IMR-90 (cell line): ENCODE data around the gene FXYD3. TPM values are rescaled to one million over a fixed set of nuclear protein-coding genes. Genes with fewer than 3 reads are reported as not detected.

Experiments
- ATAC-seq: fragments of 200-7000 bp; cut with Tn5 transposase; 2 replicates; pipeline ENCODE4 v1.9.1; 2020; ENCODE audit warnings: low read depth, mild to moderate bottlenecking, moderate library complexity
- BruUV-seq: library from RNA; stranded (reverse); fragments of 400-500 nt; replicated peaks from 2 replicates; lab custom pipeline; 2021; lab: Mats Ljungman, UMichigan
- CTCF ChIA-PET: fragments of 300-600 bp; formaldehyde crosslinking; extraction: SDS; loops from one replicate; lab custom pipeline; 2021; ENCODE audit warnings: antibody characterized with exemption; lab: Yijun Ruan, JAX
- POLR2A ChIA-PET: fragments of 300-600 bp; sonication (Branson Sonifier 250); formaldehyde crosslinking; loops from one replicate; lab custom pipeline; 2022; ENCODE audit warnings: antibody characterized with exemption; ENCODE audit not compliant: unreplicated experiment; lab: Charles Lee
- DNase-seq: peaks from one replicate; pipeline ENCODE4 v3.0.0; 2013
- H2AFZ ChIP-seq: replicated peaks from 2 replicates; pipeline ENCODE3; 2013; ENCODE audit warnings: low read length, mild to moderate bottlenecking; ENCODE audit not compliant: poor library complexity
- H2AK5ac ChIP-seq: 2 replicates; pipeline ENCODE4 v1.6.1; 2013; ENCODE audit warnings: low read depth, low read length, inconsistent platforms
- H2AK9ac ChIP-seq: replicated peaks from 2 replicates; pipeline ENCODE3; 2013; ENCODE audit warnings: mild to moderate bottlenecking, low read depth, low read length, moderate library complexity; ENCODE audit not compliant: poor library complexity
- H2BK120ac ChIP-seq: 2 replicates; pipeline ENCODE4 v1.6.1; 2013; ENCODE audit warnings: low read depth, low read length, inconsistent platforms
- H2BK15ac ChIP-seq: 3 replicates; pipeline ENCODE4 v1.6.1; 2013; ENCODE audit warnings: low read depth, low read length, inconsistent platforms
- H2BK20ac ChIP-seq: 2 replicates; pipeline ENCODE4 v1.6.1; 2013; ENCODE audit warnings: low read depth, mild to moderate bottlenecking, inconsistent platforms, low read length, moderate library complexity
- H2BK5ac ChIP-seq: 2 replicates; pipeline ENCODE4 v1.6.1; 2013; ENCODE audit warnings: mild to moderate bottlenecking, low read depth, low read length, inconsistent platforms; ENCODE audit not compliant: poor library complexity, severe bottlenecking
- H3K14ac ChIP-seq: replicated peaks from 2 replicates; pipeline ENCODE4 v1.6.1; 2013; ENCODE audit warnings: low read depth, low read length, inconsistent platforms
- H3K18ac ChIP-seq: 2 replicates; pipeline ENCODE4 v1.6.1; 2013; ENCODE audit warnings: low read depth, low read length, control low read depth
- H3K23ac ChIP-seq: 2 replicates; pipeline ENCODE4 v1.6.1; 2013; ENCODE audit warnings: low read depth, low read length, inconsistent platforms
- H3K27ac ChIP-seq: 2 replicates; pipeline ENCODE4 v1.5.1; 2013; ENCODE audit warnings: mild to moderate bottlenecking, control low read depth, low read length; ENCODE audit not compliant: insufficient read depth
- H3K27me3 ChIP-seq: 2 replicates; pipeline ENCODE4 v1.6.1; 2013; ENCODE audit warnings: low read length; ENCODE audit not compliant: control insufficient read depth, insufficient read depth
- H3K36me3 ChIP-seq: 2 replicates; pipeline ENCODE4 v1.6.1; 2013; ENCODE audit warnings: low read length, mixed read lengths; ENCODE audit not compliant: control insufficient read depth, insufficient read depth
- H3K4ac ChIP-seq: 2 replicates; pipeline ENCODE4 v1.6.1; 2013; ENCODE audit warnings: low read depth, low read length, inconsistent platforms
- H3K4me1 ChIP-seq: 2 replicates; pipeline ENCODE4 v1.6.1; 2013; ENCODE audit warnings: low read length, mixed read lengths; ENCODE audit not compliant: control insufficient read depth, insufficient read depth
- H3K4me2 ChIP-seq: 2 replicates; pipeline ENCODE4 v1.6.1; 2013; ENCODE audit warnings: low read depth, mild to moderate bottlenecking, control low read depth, low read length, moderate library complexity
- H3K4me3 ChIP-seq: 2 replicates; pipeline ENCODE4 v1.5.1; 2013; ENCODE audit warnings: low read depth, mild to moderate bottlenecking, control low read depth, low read length, moderate library complexity; ENCODE audit not compliant: insufficient read depth
- H3K56ac ChIP-seq: 2 replicates; pipeline ENCODE4 v1.6.1; 2013; ENCODE audit warnings: low read length, inconsistent platforms; ENCODE audit not compliant: insufficient read depth; ENCODE audit errors: extremely low read depth
- H3K79me1 ChIP-seq, 2 experiments: 2 replicates each; pipeline ENCODE4 v1.6.1; 2013; ENCODE audit warnings: low read length in 2 of 2, inconsistent platforms in 1 of 2, low read depth in 1 of 2
- H3K9ac ChIP-seq: 2 replicates; pipeline ENCODE4 v1.6.1; 2013; ENCODE audit warnings: low read depth, low read length, control low read depth
- H3K9me1 ChIP-seq: 2 replicates; pipeline ENCODE4 v1.6.1; 2013; ENCODE audit warnings: low read length, inconsistent platforms; ENCODE audit not compliant: insufficient read depth
- H3K9me3 ChIP-seq: 2 replicates; pipeline ENCODE4 v1.6.1; 2013; ENCODE audit warnings: low read length; ENCODE audit not compliant: control insufficient read depth, insufficient read depth
- H4K20me1 ChIP-seq: 2 replicates; pipeline ENCODE4 v1.6.1; 2013; ENCODE audit warnings: low read length, inconsistent platforms; ENCODE audit not compliant: insufficient read depth
- H4K5ac ChIP-seq: 2 replicates; pipeline ENCODE4 v1.6.1; 2013; ENCODE audit warnings: mild to moderate bottlenecking, low read depth, low read length, control low read depth
- H4K8ac ChIP-seq, 2 experiments: 2 replicates each; pipeline ENCODE4 v1.6.1; 2013; ENCODE audit warnings: low read depth in 2 of 2, low read length in 2 of 2, control low read depth in 1 of 2, inconsistent platforms in 1 of 2
- H4K91ac ChIP-seq: 2 replicates; pipeline ENCODE4 v1.6.1; 2013; ENCODE audit warnings: low read depth, low read length, inconsistent platforms; ENCODE audit not compliant: insufficient read depth
- BHLHE40 ChIP-seq: fragments of 150-350 bp; IDR thresholded peaks from 2 replicates; pipeline ENCODE4 v1.6.1; 2016; ENCODE audit warnings: mild to moderate bottlenecking, low read depth, low read length
- CEBPB ChIP-seq: IDR thresholded peaks from 2 replicates; pipeline ENCODE4 v1.6.1; 2012; ENCODE audit warnings: low read depth, low read length, improper control_type of control experiment
- CHD1 ChIP-seq: IDR thresholded peaks from 2 replicates; pipeline ENCODE4 v1.6.1; 2012; ENCODE audit warnings: low read depth, low read length, improper control_type of control experiment
- ELK1 ChIP-seq: fragments of 150-350 bp; IDR thresholded peaks from 2 replicates; pipeline ENCODE4 v1.6.1; 2016; ENCODE audit warnings: low read depth, mild to moderate bottlenecking, low read length, moderate library complexity, borderline replicate concordance
- FOS ChIP-seq: fragments of 150-350 bp; IDR thresholded peaks from 2 replicates; pipeline ENCODE4 v1.6.1; 2016; ENCODE audit warnings: low read depth, low read length
- MAFK ChIP-seq: IDR thresholded peaks from 2 replicates; pipeline ENCODE4 v1.6.1; 2012; ENCODE audit warnings: low read depth, low read length, improper control_type of control experiment
- MAZ ChIP-seq: IDR thresholded peaks from 2 replicates; pipeline ENCODE4 v1.6.1; 2012; ENCODE audit warnings: low read depth, mild to moderate bottlenecking, low read length, improper control_type of control experiment, moderate library complexity, borderline replicate concordance
- MXI1 ChIP-seq: IDR thresholded peaks from 2 replicates; pipeline ENCODE4 v1.6.1; 2012; ENCODE audit warnings: low read depth, mild to moderate bottlenecking, low read length, moderate library complexity, borderline replicate concordance
- NFE2L2 ChIP-seq: fragments of 150-350 bp; IDR thresholded peaks from 2 replicates; pipeline ENCODE4 v1.6.1; 2016; ENCODE audit warnings: low read depth, mild to moderate bottlenecking, low read length
- POLR2A ChIP-seq: IDR thresholded peaks from 2 replicates; pipeline ENCODE4 v1.6.1; 2012; ENCODE audit warnings: mild to moderate bottlenecking, low read depth, low read length
- RAD21 ChIP-seq: IDR thresholded peaks from 2 replicates; pipeline ENCODE4 v1.6.1; 2012; ENCODE audit warnings: low read length, improper control_type of control experiment
- RCOR1 ChIP-seq: IDR thresholded peaks from 2 replicates; pipeline ENCODE4 v1.6.1; 2012; ENCODE audit warnings: mild to moderate bottlenecking, low read length, improper control_type of control experiment; ENCODE audit not compliant: insufficient replicate concordance
- RFX5 ChIP-seq: IDR thresholded peaks from 2 replicates; pipeline ENCODE4 v1.8.0; 2012; ENCODE audit warnings: low read depth, mild to moderate bottlenecking, low read length, moderate library complexity
- SMC3 ChIP-seq: fragments of 150-350 bp; IDR thresholded peaks from 2 replicates; pipeline ENCODE4 v1.6.1; 2016; ENCODE audit warnings: low read depth, mild to moderate bottlenecking, antibody characterized with exemption, low read length, moderate library complexity
- USF2 ChIP-seq: fragments of 150-350 bp; IDR thresholded peaks from 2 replicates; pipeline ENCODE4 v1.6.1; 2017; ENCODE audit warnings: mild to moderate bottlenecking, antibody characterized with exemption, low read length, low read depth
- dilution Hi-C: fragments of 300-500 bp; cut with HindIII; formaldehyde crosslinking; loops from one replicate; pipeline ENCODE4 v1.14.3; 2018; ENCODE audit warnings: low sequenced_read_pairs; ENCODE audit not compliant: unreplicated experiment
- in situ Hi-C: fragments of 300-500 bp; cut with MboI; formaldehyde crosslinking; loops from 3 replicates; pipeline ENCODE4 v1.14.3; 2019; ENCODE audit warnings: low sequenced_read_pairs, inconsistent platforms, mixed read lengths
- intact Hi-C: fragments of 100-400 bp; cut with micrococcal nuclease; formaldehyde crosslinking; loops from 2 replicates; pipeline ENCODE4 v1.10.0; 2022
- polyA plus RNA-seq, 3 experiments: library from polyadenylated mRNA; depleted of rRNA; stranded (reverse); fragments of >200 nt; gene quantifications; 2 replicates each; pipeline ENCODE4 v1.2.3, GENCODE V29; 2012; ENCODE audit warnings: low replicate concordance in 1 of 3
- total RNA-seq: library from RNA; depleted of rRNA; stranded (reverse); fragments of >200 nt; gene quantifications from 2 replicates; pipeline ENCODE4 v1.2.3, GENCODE V29; 2012

The FXYD3 gene
- total and polyA plus RNA-seq, 2 of the 4 experiments (the other 2 are of a cell fraction) = not detected

- TF ChIP-seq FOS (no peak), RFX5 (no peak)
Observed at GRCh38 chr19:35130761-35131720, 15.4 kb downstream of the FXYD3 start (continued).

GRCh38 chr19:35132254-35132653 lies 16.6 kb downstream of the FXYD3 start:
- H2BK15ac ChIP-seq = no peak overlapping the region
- H3K14ac ChIP-seq = no peak overlapping the region
- intact Hi-C loops (no loop called here), in situ Hi-C loops (no loop called here), dilution Hi-C loops (no loop called here)
- H3K36me3 ChIP-seq = no peaks in the 10 kb centered on the region
- H3K9me1 ChIP-seq = no peaks in the 10 kb centered on the region
- H4K20me1 ChIP-seq = peaks cover 3% of the 10 kb centered on the region; the same call in 1 of the 2 replicates
- no peak overlapping the region for H2AK5ac ChIP-seq
- ChIA-PET POLR2A (no interaction called here), CTCF (interaction anchor here (0.9 kb wide), 1 partner anchor 65 kb away, joined by 3 read pairs; no protein-coding TSS in a partner anchor)
- no peak overlapping the region for H3K9ac ChIP-seq
- peaks cover 20% of the 10 kb centered on the region; the same call in 1 of the 2 replicates for H3K27me3 ChIP-seq
- H3K23ac ChIP-seq = no peak overlapping the region
- ATAC-seq (no peak), DNase-seq (no peak)
- BruUV-seq = no TSS peak
- no peak overlapping the region for H3K27ac ChIP-seq
- no peak overlapping the region for H2BK20ac ChIP-seq
- no peaks in the 10 kb centered on the region for H3K9me3 ChIP-seq
- no peak overlapping the region for H4K5ac ChIP-seq
- no peaks in the 10 kb centered on the region for H3K4me1 ChIP-seq
- H3K18ac ChIP-seq = no peak overlapping the region
- H3K4me3 ChIP-seq = no peak overlapping the region
- no peaks in the 10 kb centered on the region for H3K79me1 ChIP-seq
- H3K4me2 ChIP-seq = no peak overlapping the region
- H4K8ac ChIP-seq = no peak overlapping the region
- no peak overlapping the region for H4K91ac ChIP-seq
- H2AK9ac ChIP-seq = no peak overlapping the region
- no peak overlapping the region for H3K4ac ChIP-seq
- no peak overlapping the region for H2BK120ac ChIP-seq
- H3K56ac ChIP-seq = no peak overlapping the region
- no peak overlapping the region for H2BK5ac ChIP-seq
- no peak overlapping the region for H2AFZ ChIP-seq
- no peak for TF ChIP-seq SMC3
- no peak for TF ChIP-seq MAFK
- no peak for TF ChIP-seq ELK1
- TF ChIP-seq MAZ = no peak
- TF ChIP-seq RAD21 = no peak
- TF ChIP-seq CHD1 = no peak
- TF ChIP-seq RCOR1 = no peak
- no peak for TF ChIP-seq MXI1
- no peak for TF ChIP-seq POLR2A
- TF ChIP-seq CEBPB = no peak
- no peak for TF ChIP-seq USF2
- no peak for TF ChIP-seq FOS
- TF ChIP-seq NFE2L2 = no peak
- TF ChIP-seq BHLHE40 = no peak
